ENCODE data around the gene PSD4.

Gene PSD4

GRCh38 chr2:113236367-113237159 is 62.8 kb downstream of the PSD4 start:
- Mint-ChIP-seq H3K4me3 (no peak overlapping the region), H3K27me3 (ENCODE audit: low read depth, poor library complexity) (peaks cover 6% of the 10 kb centered on the region), H3K9me3 (peaks cover 5% of the 10 kb centered on the region), H3K36me3 (ENCODE audit: low read depth) (peaks cover 89% of the 10 kb centered on the region), H3K27ac (peak overlapping the region; percentile 92), H3K4me1 (peaks cover 55% of the 10 kb centered on the region)
- TF ChIP-seq, protein P1, sequence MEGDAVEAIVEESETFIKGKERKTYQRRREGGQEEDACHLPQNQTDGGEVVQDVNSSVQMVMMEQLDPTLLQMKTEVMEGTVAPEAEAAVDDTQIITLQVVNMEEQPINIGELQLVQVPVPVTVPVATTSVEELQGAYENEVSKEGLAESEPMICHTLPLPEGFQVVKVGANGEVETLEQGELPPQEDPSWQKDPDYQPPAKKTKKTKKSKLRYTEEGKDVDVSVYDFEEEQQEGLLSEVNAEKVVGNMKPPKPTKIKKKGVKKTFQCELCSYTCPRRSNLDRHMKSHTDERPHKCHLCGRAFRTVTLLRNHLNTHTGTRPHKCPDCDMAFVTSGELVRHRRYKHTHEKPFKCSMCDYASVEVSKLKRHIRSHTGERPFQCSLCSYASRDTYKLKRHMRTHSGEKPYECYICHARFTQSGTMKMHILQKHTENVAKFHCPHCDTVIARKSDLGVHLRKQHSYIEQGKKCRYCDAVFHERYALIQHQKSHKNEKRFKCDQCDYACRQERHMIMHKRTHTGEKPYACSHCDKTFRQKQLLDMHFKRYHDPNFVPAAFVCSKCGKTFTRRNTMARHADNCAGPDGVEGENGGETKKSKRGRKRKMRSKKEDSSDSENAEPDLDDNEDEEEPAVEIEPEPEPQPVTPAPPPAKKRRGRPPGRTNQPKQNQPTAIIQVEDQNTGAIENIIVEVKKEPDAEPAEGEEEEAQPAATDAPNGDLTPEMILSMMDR (IDR thresholded peaks at IDR 0.05), result no peak
- no peak for DNase-seq

DNA sequence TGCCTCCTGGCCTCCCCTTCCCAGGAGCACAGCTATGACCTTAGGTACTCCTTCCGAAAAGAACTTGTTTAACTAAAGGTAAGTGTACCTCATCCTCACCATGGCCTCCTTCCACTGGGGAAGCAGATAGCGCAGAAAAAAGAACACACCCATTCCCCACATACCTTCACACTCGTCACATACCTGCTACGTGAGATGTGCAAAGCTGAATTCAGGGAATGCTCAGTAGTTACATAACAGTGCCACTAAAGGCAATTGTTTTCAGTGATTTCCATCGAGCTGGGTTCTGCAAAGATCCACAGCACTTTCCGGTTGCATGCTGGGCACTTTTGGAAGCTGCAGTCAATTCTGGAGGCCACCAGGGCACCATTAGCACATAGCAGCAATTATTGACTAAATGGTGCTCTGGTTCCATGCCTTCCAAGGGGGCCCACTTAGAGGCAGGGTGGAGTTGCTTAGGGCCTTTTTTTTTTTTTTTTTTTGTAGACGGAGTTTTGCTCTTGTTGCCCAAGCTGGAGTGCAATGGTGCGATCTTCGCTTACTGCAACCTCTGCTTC is 63.9 kb downstream of the PSD4 start:
- Mint-ChIP-seq H3K4me1 (peaks cover 50% of the 10 kb centered on the region), H3K27me3 (ENCODE audit: low read depth, poor library complexity) (peaks cover 6% of the 10 kb centered on the region)
- TF ChIP-seq, protein P1 (IDR thresholded peaks at IDR 0.05), result no peak

GRCh38 chr2:113238871-113239839 is 65.4 kb downstream of the PSD4 start:
- TF ChIP-seq, protein P1 (IDR thresholded peaks at IDR 0.05), result no peak
- H3K27ac Mint-ChIP-seq, result no peak overlapping the region
- H3K27me3 Mint-ChIP-seq (ENCODE audit: low read depth, poor library complexity), result peaks cover 11% of the 10 kb centered on the region
- peaks cover 91% of the 10 kb centered on the region for H3K36me3 Mint-ChIP-seq (ENCODE audit: low read depth)
- H3K4me1 Mint-ChIP-seq, result peaks cover 50% of the 10 kb centered on the region
- H3K4me3 Mint-ChIP-seq, result no peak overlapping the region
- peaks cover 5% of the 10 kb centered on the region for H3K9me3 Mint-ChIP-seq
- DNase-seq, result no peak

More for the DNA sequence above, 63.9 kb downstream of the PSD4 start:
- DNase-seq, result no peak
- Mint-ChIP-seq H3K27ac (peak overlapping the region; percentile 92), H3K4me3 (no peak overlapping the region), H3K36me3 (ENCODE audit: low read depth) (peaks cover 91% of the 10 kb centered on the region), H3K9me3 (peaks cover 5% of the 10 kb centered on the region)

GRCh38 chr2:113240150-113240914 is 66.6 kb downstream of the PSD4 start:
- DNase-seq, result no peak
- H3K27me3 Mint-ChIP-seq (ENCODE audit: low read depth, poor library complexity), result peaks cover 13% of the 10 kb centered on the region
- TF ChIP-seq, protein P1 (IDR thresholded peaks at IDR 0.05), result no peak
- peak overlapping the region; percentile 97 for H3K27ac Mint-ChIP-seq
- peaks cover 42% of the 10 kb centered on the region for H3K4me1 Mint-ChIP-seq
- H3K4me3 Mint-ChIP-seq, result no peak overlapping the region
- H3K36me3 Mint-ChIP-seq (ENCODE audit: low read depth), result peaks cover 93% of the 10 kb centered on the region
- H3K9me3 Mint-ChIP-seq, result peaks cover 5% of the 10 kb centered on the region
